ENCODE results near the gene CALCB.

GRCh38 chr11:15109602-15110001 is 36.2 kb downstream of the CALCB start:
- TF ChIP-seq MAFK (IDR thresholded peaks at IDR 0.05; ENCODE audit: low read depth, low read length) (no peak), POLR2A (IDR thresholded peaks at IDR 0.05; ENCODE audit: low read depth, low read length) (no peak), CTCF (conservative IDR thresholded peaks at IDR 0.05; ENCODE audit: low read depth, low read length) (no peak), RAD21 (IDR thresholded peaks at IDR 0.05; ENCODE audit: low read length) (no peak), MAZ (IDR thresholded peaks at IDR 0.05; ENCODE audit: borderline replicate concordance, low read depth, low read length) (no peak), BHLHE40 (IDR thresholded peaks at IDR 0.05; ENCODE audit: low read depth, low read length) (no peak), SMC3 (IDR thresholded peaks at IDR 0.05; ENCODE audit: low read depth, low read length) (no peak), FOS (IDR thresholded peaks at IDR 0.05; ENCODE audit: low read depth, low read length) (no peak), USF2 (IDR thresholded peaks at IDR 0.05; ENCODE audit: low read depth, low read length) (no peak), RCOR1 (IDR thresholded peaks at IDR 0.05; ENCODE audit: insufficient replicate concordance, low read length) (no peak), RFX5 (IDR thresholded peaks at IDR 0.05; ENCODE audit: low read depth, low read length) (no peak), CHD1 (IDR thresholded peaks at IDR 0.05; ENCODE audit: low read depth, low read length) (no peak)
